Glutamatergic neuron (in vitro differentiated cells): Measurements from ENCODE around the gene MEF2D. TPM values are rescaled to one million over a fixed set of nuclear protein-coding genes. Genes with fewer than 3 reads are reported as not detected.

ENCODE experiments used
- DNase-seq: peaks from one replicate; pipeline ENCODE4 v3.0.0; 2022
- H3K27ac Mint-ChIP-seq: one replicate; pipeline ENCODE4 v1.8.0; 2020; ENCODE audit warnings: mild to moderate bottlenecking, mixed read lengths, inconsistent platforms; ENCODE audit not compliant: unreplicated experiment
- H3K27me3 Mint-ChIP-seq: one replicate; pipeline ENCODE4 v1.8.0; 2020; ENCODE audit warnings: mild to moderate bottlenecking, moderate library complexity, mixed read lengths, inconsistent platforms; ENCODE audit not compliant: unreplicated experiment
- H3K36me3 Mint-ChIP-seq: one replicate; pipeline ENCODE4 v1.8.0; 2020; ENCODE audit warnings: mild to moderate bottlenecking, mixed read lengths, inconsistent platforms; ENCODE audit not compliant: unreplicated experiment
- H3K4me1 Mint-ChIP-seq: one replicate; pipeline ENCODE4 v1.8.0; 2020; ENCODE audit warnings: mild to moderate bottlenecking, low read depth, mixed read lengths, inconsistent platforms; ENCODE audit not compliant: unreplicated experiment
- H3K4me3 Mint-ChIP-seq: one replicate; pipeline ENCODE4 v1.8.0; 2020; ENCODE audit warnings: mild to moderate bottlenecking, mixed read lengths, inconsistent platforms; ENCODE audit not compliant: unreplicated experiment
- H3K9me3 Mint-ChIP-seq: one replicate; pipeline ENCODE4 v1.8.0; 2020; ENCODE audit warnings: mild to moderate bottlenecking, moderate library complexity, mixed read lengths, inconsistent platforms; ENCODE audit not compliant: unreplicated experiment
- total RNA-seq: library from RNA; stranded (reverse); fragmentation: NEBNext Ultra II Directional; extraction: Animal tissue kit (Norgen Biotek cat#: 25700); gene quantifications from one replicate; pipeline ENCODE4 v1.2.1, GENCODE V29; 2021; ENCODE audit not compliant: unreplicated experiment
- TF ChIP-seq, protein P1 (sequence below): fragments of 200-600 bp; sonication (generic); IDR thresholded peaks from one replicate; pipeline ENCODE4 v1.5.0; 2021; ENCODE audit not compliant: partially characterized antibody, unreplicated experiment

Gene MEF2D
- total RNA-seq, 1 donor from 2014 or later, result 50.0 TPM

GRCh38 chr1:156532374-156532773 is 31.8 kb upstream of the MEF2D start:
- peaks cover 3% of the 10 kb centered on the region for H3K9me3 Mint-ChIP-seq
- no peak for DNase-seq
- H3K36me3 Mint-ChIP-seq, result no peaks in the 10 kb centered on the region
- H3K27me3 Mint-ChIP-seq, result peaks cover 7% of the 10 kb centered on the region
- no peak overlapping the region for H3K4me3 Mint-ChIP-seq
- peaks cover 8% of the 10 kb centered on the region for H3K4me1 Mint-ChIP-seq
- TF ChIP-seq, protein P1, sequence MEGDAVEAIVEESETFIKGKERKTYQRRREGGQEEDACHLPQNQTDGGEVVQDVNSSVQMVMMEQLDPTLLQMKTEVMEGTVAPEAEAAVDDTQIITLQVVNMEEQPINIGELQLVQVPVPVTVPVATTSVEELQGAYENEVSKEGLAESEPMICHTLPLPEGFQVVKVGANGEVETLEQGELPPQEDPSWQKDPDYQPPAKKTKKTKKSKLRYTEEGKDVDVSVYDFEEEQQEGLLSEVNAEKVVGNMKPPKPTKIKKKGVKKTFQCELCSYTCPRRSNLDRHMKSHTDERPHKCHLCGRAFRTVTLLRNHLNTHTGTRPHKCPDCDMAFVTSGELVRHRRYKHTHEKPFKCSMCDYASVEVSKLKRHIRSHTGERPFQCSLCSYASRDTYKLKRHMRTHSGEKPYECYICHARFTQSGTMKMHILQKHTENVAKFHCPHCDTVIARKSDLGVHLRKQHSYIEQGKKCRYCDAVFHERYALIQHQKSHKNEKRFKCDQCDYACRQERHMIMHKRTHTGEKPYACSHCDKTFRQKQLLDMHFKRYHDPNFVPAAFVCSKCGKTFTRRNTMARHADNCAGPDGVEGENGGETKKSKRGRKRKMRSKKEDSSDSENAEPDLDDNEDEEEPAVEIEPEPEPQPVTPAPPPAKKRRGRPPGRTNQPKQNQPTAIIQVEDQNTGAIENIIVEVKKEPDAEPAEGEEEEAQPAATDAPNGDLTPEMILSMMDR, result no peak
- H3K27ac Mint-ChIP-seq, result no peak overlapping the region

DNA sequence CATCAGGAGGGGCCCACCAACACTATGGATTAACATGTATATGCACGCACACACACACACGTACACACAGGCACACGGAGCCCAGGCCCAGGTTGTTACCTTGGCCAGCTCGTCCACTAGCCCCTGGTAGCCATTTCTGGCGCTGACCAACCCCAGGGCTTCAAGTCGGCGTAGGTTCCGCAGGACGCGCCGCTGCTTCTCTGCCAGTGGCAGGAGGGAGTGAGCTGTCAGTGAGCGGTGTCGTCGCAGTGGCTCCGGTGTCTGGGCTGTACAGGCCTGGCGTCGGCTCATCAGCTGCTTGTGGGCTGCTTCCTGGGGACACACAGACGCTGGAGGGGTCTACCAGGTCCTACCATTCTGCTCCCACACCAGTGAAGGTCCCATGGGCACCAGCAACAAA is 29.4 kb upstream of the MEF2D start:
- TF ChIP-seq, protein P1, result no peak
- Mint-ChIP-seq H3K4me3 (no peak overlapping the region), H3K27me3 (peaks cover 4% of the 10 kb centered on the region), H3K4me1 (peaks cover 24% of the 10 kb centered on the region), H3K36me3 (no peaks in the 10 kb centered on the region), H3K27ac (no peak overlapping the region), H3K9me3 (peaks cover 3% of the 10 kb centered on the region)
- no peak for DNase-seq

- TF ChIP-seq, protein P1, result no peak
- Mint-ChIP-seq H3K36me3 (no peaks in the 10 kb centered on the region), H3K4me3 (no peak overlapping the region), H3K4me1 (peaks cover 30% of the 10 kb centered on the region), H3K27me3 (peaks cover 4% of the 10 kb centered on the region), H3K27ac (no peak overlapping the region), H3K9me3 (peaks cover 3% of the 10 kb centered on the region)
- no peak for DNase-seq
Measured at GRCh38 chr1:156528875-156529425, 28.4 kb upstream of the MEF2D start.

DNA sequence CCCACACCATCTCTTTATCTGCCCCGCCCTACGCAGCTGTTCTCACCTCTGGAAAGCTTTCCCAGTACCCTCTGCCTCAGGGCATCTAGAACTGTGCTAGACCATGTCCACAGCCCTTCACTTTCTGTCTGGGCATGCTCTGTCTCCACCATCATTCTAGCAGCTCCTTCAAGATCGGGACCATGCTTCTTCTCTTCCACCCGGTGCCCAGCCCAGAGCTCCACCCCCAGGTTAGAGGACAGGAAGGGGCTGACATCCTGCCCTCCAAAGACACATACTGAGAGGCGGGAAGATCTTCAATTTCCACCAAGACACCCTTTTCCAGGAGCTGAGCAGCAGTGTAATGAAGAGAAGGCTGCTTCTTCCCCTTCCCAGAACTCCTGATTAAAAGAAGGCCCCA is 27.7 kb upstream of the MEF2D start:
- TF ChIP-seq, protein P1, result no peak
- Mint-ChIP-seq H3K27ac (no peak overlapping the region), H3K9me3 (peaks cover 3% of the 10 kb centered on the region)

DNA sequence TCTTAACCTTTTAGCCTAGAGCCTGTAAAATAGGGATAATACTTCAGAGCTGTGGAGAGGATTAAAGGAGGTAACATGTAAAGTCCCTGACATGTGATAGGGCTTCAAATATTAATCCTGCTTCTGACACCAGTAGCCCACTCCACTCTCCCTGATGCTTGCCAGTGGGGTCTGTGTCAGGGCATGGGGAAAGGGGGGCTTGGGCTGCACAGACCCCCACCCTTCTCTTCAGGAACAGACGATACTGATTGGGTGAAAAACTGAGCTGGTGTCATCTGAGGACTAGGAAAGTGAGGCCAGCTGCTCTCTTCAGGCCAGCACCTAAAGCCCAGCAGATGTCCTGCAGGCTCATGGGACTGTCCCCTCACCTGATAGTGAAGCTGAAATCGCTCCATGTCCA is 27.0 kb upstream of the MEF2D start:
- TF ChIP-seq, protein P1, result no peak
- no peaks in the 10 kb centered on the region for H3K36me3 Mint-ChIP-seq
- H3K27ac Mint-ChIP-seq, result no peak overlapping the region
- peaks cover 30% of the 10 kb centered on the region for H3K4me1 Mint-ChIP-seq
- H3K9me3 Mint-ChIP-seq, result peaks cover 3% of the 10 kb centered on the region
- peaks cover 3% of the 10 kb centered on the region for H3K27me3 Mint-ChIP-seq
- DNase-seq, result no peak
- no peak overlapping the region for H3K4me3 Mint-ChIP-seq

More for the DNA sequence above, 27.7 kb upstream of the MEF2D start:
- Mint-ChIP-seq H3K4me3 (no peak overlapping the region), H3K4me1 (peaks cover 30% of the 10 kb centered on the region), H3K36me3 (no peaks in the 10 kb centered on the region), H3K27me3 (peaks cover 4% of the 10 kb centered on the region)
- DNase-seq, result no peak
